Epithelial cell of alveolus of lung (primary cell): Measurements from ENCODE around the gene SPEM1. TPM values are rescaled to one million over a fixed set of nuclear protein-coding genes. Genes with fewer than 3 reads are reported as not detected.

Experiments
- total RNA-seq: library from RNA; depleted of rRNA; stranded (reverse); fragments of >200 nt; gene quantifications from 2 replicates; pipeline ENCODE4 v1.2.1, GENCODE V29; 2015

The SPEM1 gene
- not detected in 2 replicates for total RNA-seq

DNA sequence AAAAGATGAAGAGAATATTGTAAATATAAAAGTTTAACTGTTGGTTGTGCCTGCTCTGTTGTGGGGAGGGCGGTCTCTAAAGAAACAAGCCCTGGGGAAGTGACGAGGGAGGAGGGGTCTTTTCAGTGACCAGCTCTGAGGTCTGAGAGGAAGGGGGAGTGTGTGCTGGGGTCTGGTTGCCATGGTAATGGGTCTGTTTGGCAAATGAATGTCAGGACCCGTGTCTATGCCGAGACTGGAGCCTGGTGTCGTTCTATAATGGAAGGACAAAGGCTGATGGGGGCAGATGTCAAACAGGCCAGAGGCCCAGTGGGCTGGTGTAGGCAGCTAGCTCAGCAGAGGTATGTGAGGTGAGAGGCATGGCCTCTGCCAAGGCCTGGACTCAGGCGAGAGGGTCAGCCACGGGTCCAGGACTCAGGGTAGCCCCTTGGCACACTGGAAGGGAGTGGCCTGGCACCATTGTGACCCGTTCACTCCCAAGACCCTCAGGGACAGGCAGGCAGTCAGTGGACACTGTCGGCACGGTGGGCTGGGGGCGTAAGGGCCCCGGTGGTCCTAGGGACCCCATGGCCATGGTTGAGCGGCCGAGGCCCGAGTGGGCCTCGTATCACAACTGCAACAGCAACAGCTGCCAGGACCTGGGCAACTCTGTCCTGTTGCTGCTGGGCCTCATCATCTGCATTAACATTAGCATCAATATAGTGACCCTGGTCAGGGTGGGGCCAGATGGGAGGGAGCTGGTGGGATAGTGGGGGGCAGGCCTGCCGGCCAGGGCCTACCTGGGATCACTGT, at the start of gene SPEM1:
Gene SPEM1 (plus strand): TSS at position 506 of the 792 bp plus-strand sequence. CDS start 61 bp downstream, at position 567.

GRCh38 chr17:7380855-7381683, 39.1 kb upstream of the SPEM1 start, which contains the start of gene TNK1:
Gene TNK1 (plus strand): TSS chr17:7381089. CDS start chr17:7382927, 1,838 bp downstream.

DNA sequence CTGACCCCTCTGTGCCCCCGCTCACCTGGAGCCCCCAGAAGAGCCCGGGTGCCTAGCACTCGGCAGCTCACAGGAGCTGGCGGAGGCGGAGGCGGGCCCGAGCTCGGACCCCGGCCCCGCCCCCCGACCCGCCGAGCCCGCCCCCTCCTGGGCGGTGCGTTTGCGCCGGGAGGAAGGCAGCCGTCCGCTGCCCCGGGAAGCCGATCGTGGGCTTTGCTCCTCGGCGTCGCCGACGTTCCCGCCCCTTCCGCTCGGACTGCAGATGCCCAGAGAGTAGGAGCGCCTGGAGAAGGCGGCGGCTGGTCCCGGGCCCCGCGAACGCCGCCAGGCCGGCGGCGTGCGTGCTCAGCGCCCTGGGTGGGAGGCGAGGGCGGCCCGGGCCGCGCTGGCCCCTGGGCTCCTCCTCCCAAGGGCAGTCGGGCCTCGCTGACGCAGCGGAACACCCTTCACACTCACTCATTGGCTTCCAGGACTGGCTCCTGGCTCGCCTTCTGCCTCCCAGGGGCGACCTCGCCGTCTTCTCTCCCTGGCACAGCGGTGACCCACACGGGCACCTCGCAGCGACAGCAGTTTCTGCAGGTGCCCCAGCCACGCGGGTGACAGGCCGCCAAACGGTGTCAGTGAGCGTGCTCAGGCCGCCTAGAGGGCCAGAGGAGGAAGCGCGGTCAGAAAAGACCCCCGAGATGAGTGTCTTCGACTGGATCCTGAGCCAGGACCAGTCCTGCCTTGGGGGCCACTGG, 25.5 kb upstream of the SPEM1 start, which contains the start of gene PLSCR3:
Gene PLSCR3 (minus strand): TSS at position 74 of the 740 bp plus-strand sequence. CDS start 415 bp downstream, outside the sequence.

GRCh38 chr17:7403977-7404736, 16.0 kb upstream of the SPEM1 start, which contains the start of gene TMEM256:
Gene TMEM256 (minus strand): TSS chr17:7404097. CDS start chr17:7404084, 13 bp downstream.

GRCh38 chr17:7407485-7408251, 12.5 kb upstream of the SPEM1 start, which contains the start of gene NLGN2:
Gene NLGN2 (plus strand): TSS chr17:7407845. CDS start chr17:7408256, 411 bp downstream.

GRCh38 chr17:7425316-7425715, 5.2 kb downstream of the SPEM1 start, which contains the start of gene SPEM2:
Gene SPEM2 (plus strand): TSS chr17:7425616. CDS start chr17:7425689, 73 bp downstream.

GRCh38 chr17:7428557-7428956, 8.4 kb downstream of the SPEM1 start, which contains the start of gene SPEM3:
Gene SPEM3 (plus strand): TSS chr17:7428857. CDS start chr17:7428903, 46 bp downstream.

GRCh38 chr17:7439462-7440112, 19.5 kb downstream of the SPEM1 start, which contains the start of gene FGF11:
Gene FGF11 (plus strand): TSS chr17:7439512. CDS start chr17:7439621, 109 bp downstream.

DNA sequence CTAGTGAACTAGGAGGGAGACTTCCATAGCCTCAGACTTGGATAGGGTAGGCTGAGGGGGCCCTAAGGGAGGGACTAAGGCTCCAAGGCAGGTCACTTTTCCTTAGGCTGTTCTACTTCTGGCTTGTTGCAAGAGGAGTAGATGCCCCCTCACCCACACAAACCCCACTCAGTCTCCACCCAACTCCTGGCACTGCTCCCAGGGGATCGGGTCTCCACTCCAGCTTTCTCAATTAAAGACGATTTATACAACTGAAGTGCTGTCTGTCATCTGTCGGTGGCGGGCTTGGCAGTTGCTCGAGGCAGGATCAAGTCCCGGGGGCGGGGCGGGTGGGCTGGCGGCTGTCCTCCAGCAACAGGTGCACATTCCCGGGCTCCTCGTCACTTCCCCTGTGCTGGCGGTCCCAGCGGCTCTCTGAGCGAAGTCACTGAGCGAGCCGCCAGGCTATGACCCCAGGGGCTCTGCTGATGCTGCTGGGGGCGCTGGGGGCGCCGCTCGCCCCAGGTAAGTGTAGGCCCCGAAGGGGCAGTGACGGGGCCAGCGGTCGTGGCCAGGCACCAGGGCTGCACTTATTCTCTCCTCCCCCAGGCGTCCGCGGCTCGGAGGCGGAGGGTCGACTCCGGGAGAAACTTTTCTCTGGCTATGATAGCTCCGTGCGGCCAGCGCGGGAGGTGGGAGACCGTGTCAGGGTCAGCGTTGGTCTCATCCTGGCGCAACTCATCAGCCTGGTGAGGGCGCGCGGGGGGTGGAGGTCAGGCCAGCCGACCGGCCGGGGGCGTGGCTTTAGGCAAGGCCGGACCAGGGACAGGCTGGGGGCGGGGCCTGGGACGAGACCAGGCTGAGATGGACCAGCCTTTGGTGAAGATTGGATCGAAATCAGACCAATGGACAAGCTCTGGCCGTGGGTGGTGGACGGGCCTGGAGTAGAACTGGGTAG, 24.8 kb downstream of the SPEM1 start, which contains the start of gene CHRNB1:
Gene CHRNB1 (plus strand): TSS at position 380 of the 937 bp plus-strand sequence. CDS start 67 bp downstream, at position 447.

Other genes starting within 250 kb of the SPEM1 start
- 0.80 and 1.0 TPM in 2 replicates for gene ASGR1, start 241.0 kb upstream of the SPEM1 start, total RNA-seq
- gene DLG4, start 200.5 kb upstream of the SPEM1 start, total RNA-seq = 11.8 and 18.9 TPM in 2 replicates
- 184 and 242 TPM in 2 replicates for gene ACADVL, start 200.4 kb upstream of the SPEM1 start, total RNA-seq
- gene DVL2, start 185.8 kb upstream of the SPEM1 start, total RNA-seq = 50.8 and 59.7 TPM in 2 replicates
- gene PHF23, start 180.9 kb upstream of the SPEM1 start, total RNA-seq = 55.6 and 63.3 TPM in 2 replicates
- gene GABARAP, start 177.9 kb upstream of the SPEM1 start, total RNA-seq = 310 and 533 TPM in 2 replicates
- gene CTDNEP1, start 168.6 kb upstream of the SPEM1 start, total RNA-seq = 64.9 and 130 TPM in 2 replicates
- 34.9 and 40.0 TPM in 2 replicates for gene ELP5, start 168.1 kb upstream of the SPEM1 start, total RNA-seq
- 1.8 and 23.0 TPM in 2 replicates for gene CLDN7, start 157.8 kb upstream of the SPEM1 start, total RNA-seq
- gene SLC2A4, start 138.6 kb upstream of the SPEM1 start, total RNA-seq = 0.13 and 0.96 TPM in 2 replicates
- 3.9 TPM in 1 of 2 replicates, not detected in the other for gene YBX2, start 125.7 kb upstream of the SPEM1 start, total RNA-seq
- gene EIF5A, start 112.7 kb upstream of the SPEM1 start, total RNA-seq = 167 and 647 TPM in 2 replicates
- 36.5 and 37.0 TPM in 2 replicates for gene GPS2, start 105.0 kb upstream of the SPEM1 start, total RNA-seq
- gene NEURL4, start 91.0 kb upstream of the SPEM1 start, total RNA-seq = 7.5 and 10.5 TPM in 2 replicates
- 1.5 and 2.7 TPM in 2 replicates for gene ACAP1, start 83.8 kb upstream of the SPEM1 start, total RNA-seq
- 11.4 and 17.8 TPM in 2 replicates for gene KCTD11, start 68.2 kb upstream of the SPEM1 start, total RNA-seq
- 0.13 TPM in 1 of 2 replicates, not detected in the other for gene TMEM95, start 65.2 kb upstream of the SPEM1 start, total RNA-seq
- gene TNK1, start 39.2 kb upstream of the SPEM1 start, total RNA-seq = 0.65 and 2.2 TPM in 2 replicates
- gene PLSCR3, start 25.8 kb upstream of the SPEM1 start, total RNA-seq = 60.1 and 62.8 TPM in 2 replicates
- gene TMEM256, start 16.2 kb upstream of the SPEM1 start, total RNA-seq = 130 and 211 TPM in 2 replicates
- 18.5 and 38.1 TPM in 2 replicates for gene NLGN2, start 12.5 kb upstream of the SPEM1 start, total RNA-seq
- not detected in 2 replicates for gene SPEM2, start 5.3 kb downstream of the SPEM1 start, total RNA-seq
- not detected in 2 replicates for gene SPEM3, start 8.5 kb downstream of the SPEM1 start, total RNA-seq
- 3.8 and 8.9 TPM in 2 replicates for gene TMEM102, start 15.1 kb downstream of the SPEM1 start, total RNA-seq
- 2.1 and 7.3 TPM in 2 replicates for gene FGF11, start 19.2 kb downstream of the SPEM1 start, total RNA-seq
- 5.2 and 11.9 TPM in 2 replicates for gene CHRNB1, start 24.7 kb downstream of the SPEM1 start, total RNA-seq
- gene ZBTB4, start 59.3 kb downstream of the SPEM1 start, total RNA-seq = 24.3 and 39.0 TPM in 2 replicates
- not detected in 2 replicates for gene SLC35G6, start 61.1 kb downstream of the SPEM1 start, total RNA-seq
- 55.6 and 62.1 TPM in 2 replicates for gene POLR2A, start 64.0 kb downstream of the SPEM1 start, total RNA-seq
- gene TNFSF12, start 128.7 kb downstream of the SPEM1 start, total RNA-seq = 16.0 and 20.4 TPM in 2 replicates
- 4.1 and 4.9 TPM in 2 replicates for gene TNFSF13, start 138.4 kb downstream of the SPEM1 start, total RNA-seq
- gene SENP3, start 141.6 kb downstream of the SPEM1 start, total RNA-seq = 62.5 and 73.4 TPM in 2 replicates
- 37.4 and 40.5 TPM in 2 replicates for gene CD68, start 159.3 kb downstream of the SPEM1 start, total RNA-seq
- 202 and 249 TPM in 2 replicates for gene MPDU1, start 163.5 kb downstream of the SPEM1 start, total RNA-seq
- 0.52 and 2.8 TPM in 2 replicates for gene SOX15, start 169.8 kb downstream of the SPEM1 start, total RNA-seq
- 24.8 and 37.5 TPM in 2 replicates for gene FXR2, start 194.6 kb downstream of the SPEM1 start, total RNA-seq
- gene SAT2, start 207.5 kb downstream of the SPEM1 start, total RNA-seq = 26.6 and 100 TPM in 2 replicates
- gene SHBG, start 209.8 kb downstream of the SPEM1 start, total RNA-seq = 0.26 and 1.4 TPM in 2 replicates
- 1.0 TPM in 1 of 2 replicates, not detected in the other for gene ATP1B2, start 230.6 kb downstream of the SPEM1 start, total RNA-seq